K562 (cell line): ENCODE results near the gene FRRS1L. TPM values are rescaled to one million over a fixed set of nuclear protein-coding genes. Genes with fewer than 3 reads are reported as not detected.

Source experiments
- CHD2 ChIP-seq: IDR thresholded peaks from 2 replicates; pipeline ENCODE4 v1.6.1; 2011; ENCODE audit warnings: low read depth, low read length
- COPS2 ChIP-seq: fragments of 450-650 bp; conservative IDR thresholded peaks from 2 replicates; pipeline ENCODE4 v1.6.1; 2016; ENCODE audit warnings: mild to moderate bottlenecking, moderate library complexity
- ERF ChIP-seq: fragments of 450-650 bp; formaldehyde crosslinking; IDR thresholded peaks from 2 replicates; pipeline ENCODE4 v1.4.0; 2020; ENCODE audit warnings: mild to moderate bottlenecking, mixed read lengths
- HDAC8 ChIP-seq: fragments of 450-650 bp; IDR thresholded peaks from 2 replicates; pipeline ENCODE4 v1.6.1; 2016; ENCODE audit warnings: mild to moderate bottlenecking, missing genetic modification characterization, moderate library complexity, missing compliant biosample characterization
- HSF4 ChIP-seq: fragments of 250-450 bp; sonication (Bioruptor Pico); IDR thresholded peaks from 2 replicates; pipeline ENCODE4 v2.1.2; 2022; ENCODE audit warnings: mild to moderate bottlenecking, moderate library complexity, borderline replicate concordance
- KLF13 ChIP-seq: fragments of 450-650 bp; IDR thresholded peaks from 2 replicates; pipeline ENCODE4 v1.6.1; 2016; ENCODE audit warnings: missing genetic modification characterization, low read depth, mild to moderate bottlenecking, missing compliant biosample characterization, moderate library complexity, borderline replicate concordance
- LCOR ChIP-seq: sonication (generic); formaldehyde crosslinking; IDR thresholded peaks from 2 replicates; pipeline ENCODE4 v1.8.0; 2022; ENCODE audit warnings: mild to moderate bottlenecking, missing genetic modification reagents
- LEF1 ChIP-seq: fragments of 450-650 bp; IDR thresholded peaks from 2 replicates; pipeline ENCODE4 v1.6.1; 2016; ENCODE audit warnings: mild to moderate bottlenecking
- MTF1 ChIP-seq: fragments of 250-450 bp; sonication (Bioruptor Pico); IDR thresholded peaks from 2 replicates; pipeline ENCODE4 v1.9.0; 2021; ENCODE audit warnings: moderate library complexity, mild to moderate bottlenecking, inconsistent platforms, borderline replicate concordance
- POLR3A ChIP-seq: IDR thresholded peaks from 2 replicates; pipeline ENCODE4 v1.6.1; 2011; ENCODE audit warnings: borderline replicate concordance, mild to moderate bottlenecking, moderate library complexity; ENCODE audit not compliant: insufficient read length, insufficient read depth; ENCODE audit errors: extremely low read depth
- RFX7 ChIP-seq: fragments of 250-450 bp; sonication (Bioruptor Pico); IDR thresholded peaks from 2 replicates; pipeline ENCODE4 v1.5.1; 2021; ENCODE audit warnings: mild to moderate bottlenecking
- STAT5A ChIP-seq: IDR thresholded peaks from 2 replicates; pipeline ENCODE4 v1.6.1; 2012; ENCODE audit warnings: low read length, inconsistent platforms, borderline replicate concordance
- ZNF121 ChIP-seq: sonication (generic); formaldehyde crosslinking; conservative IDR thresholded peaks from 2 replicates; pipeline ENCODE4 v1.8.0; 2022; ENCODE audit warnings: missing genetic modification reagents
- ZNF165 ChIP-seq: fragments of 250-450 bp; sonication (Bioruptor Pico); IDR thresholded peaks from 2 replicates; pipeline ENCODE4 v1.4.0; 2020; ENCODE audit warnings: borderline replicate concordance
- ZNF41 ChIP-seq: fragments of 250-450 bp; sonication (Bioruptor Pico); conservative IDR thresholded peaks from 2 replicates; pipeline ENCODE4 v1.4.0; 2020; ENCODE audit warnings: mild to moderate bottlenecking
- ZNF444 ChIP-seq: fragments of 250-450 bp; sonication (Bioruptor Pico); IDR thresholded peaks from 2 replicates; pipeline ENCODE4 v1.4.0; 2020; ENCODE audit warnings: mild to moderate bottlenecking, moderate library complexity
- ZNF584 ChIP-seq: fragments of 200-800 bp; sonication (Bioruptor generic); IDR thresholded peaks from 2 replicates; pipeline ENCODE4 v1.6.1; 2016; ENCODE audit warnings: low read depth, mild to moderate bottlenecking, missing genetic modification characterization, missing compliant biosample characterization
- ZNF668 ChIP-seq: fragments of 250-450 bp; sonication (Bioruptor Pico); IDR thresholded peaks from 2 replicates; pipeline ENCODE4 v1.8.0; 2022; ENCODE audit warnings: mild to moderate bottlenecking, inconsistent platforms
- polyA plus RNA-seq, 8 experiments: library from polyadenylated mRNA; depleted of rRNA in 4 of 8; stranded (reverse) in 5 of 8; unstranded in 3 of 8; fragments of >200 nt; fragmentation: Nextera tagmentation in 2 of 8; fragmentation: Illumina TruSeq in 1 of 8; extraction: Ambion mirVana in 2 of 8; extraction: Trizol in 1 of 8; gene quantifications; 2 replicates each; pipeline versions ENCODE4 v1.2.1 to v1.2.3, GENCODE V29; 2011 to 2014; ENCODE audit warnings: inconsistent platforms in 1 of 8, missing spikeins in 1 of 8
- total RNA-seq, 7 experiments: library from RNA; depleted of rRNA in 6 of 7; stranded (reverse); fragments of >200 nt in 6 of 7; fragmentation: Illumina TruSeq in 2 of 7; extraction: Trizol in 2 of 7; gene quantifications; 2 replicates each; pipeline versions ENCODE4 v1.2.1 to v1.2.3, GENCODE V29; 2011 to 2021; ENCODE audit warnings: low replicate concordance in 1 of 7
- TF ChIP-seq, protein P1 (sequence below): IDR thresholded peaks from 2 replicates; pipeline ENCODE4 v1.6.1; 2012; ENCODE audit warnings: low read depth, low read length, improper control_type of control experiment, borderline replicate concordance
- TF ChIP-seq, protein P2 (sequence below): fragments of 450-650 bp; IDR thresholded peaks from 2 replicates; pipeline ENCODE4 v1.6.1; 2016; ENCODE audit warnings: mild to moderate bottlenecking
- TF ChIP-seq, protein P3 (sequence below), 2 experiments: fragments of 200-800 bp in 1 of 2; sonication (Bioruptor generic) in 1 of 2; sonication (generic) in 1 of 2; formaldehyde crosslinking in 1 of 2; IDR thresholded peaks in 1 of 2; conservative IDR thresholded peaks in 1 of 2; 2 replicates each; pipeline versions ENCODE4 v1.5.0 to v1.6.1; 2016 to 2020; ENCODE audit warnings: missing compliant biosample characterization in 1 of 2, missing genetic modification characterization in 1 of 2, missing genetic modification reagents in 1 of 2
- TF ChIP-seq, protein P4 (sequence below): fragments of 250-450 bp; sonication (Bioruptor Pico); IDR thresholded peaks from 2 replicates; pipeline ENCODE4 v1.5.0; 2021

FRRS1L gene
- total and polyA plus RNA-seq, 9 of the 15 experiments (the other 6 are each of a cell fraction or from before 2014, with no cell fraction given): under 0.01 to 0.04 (median 0.03) TPM; not detected in 5

DNA sequence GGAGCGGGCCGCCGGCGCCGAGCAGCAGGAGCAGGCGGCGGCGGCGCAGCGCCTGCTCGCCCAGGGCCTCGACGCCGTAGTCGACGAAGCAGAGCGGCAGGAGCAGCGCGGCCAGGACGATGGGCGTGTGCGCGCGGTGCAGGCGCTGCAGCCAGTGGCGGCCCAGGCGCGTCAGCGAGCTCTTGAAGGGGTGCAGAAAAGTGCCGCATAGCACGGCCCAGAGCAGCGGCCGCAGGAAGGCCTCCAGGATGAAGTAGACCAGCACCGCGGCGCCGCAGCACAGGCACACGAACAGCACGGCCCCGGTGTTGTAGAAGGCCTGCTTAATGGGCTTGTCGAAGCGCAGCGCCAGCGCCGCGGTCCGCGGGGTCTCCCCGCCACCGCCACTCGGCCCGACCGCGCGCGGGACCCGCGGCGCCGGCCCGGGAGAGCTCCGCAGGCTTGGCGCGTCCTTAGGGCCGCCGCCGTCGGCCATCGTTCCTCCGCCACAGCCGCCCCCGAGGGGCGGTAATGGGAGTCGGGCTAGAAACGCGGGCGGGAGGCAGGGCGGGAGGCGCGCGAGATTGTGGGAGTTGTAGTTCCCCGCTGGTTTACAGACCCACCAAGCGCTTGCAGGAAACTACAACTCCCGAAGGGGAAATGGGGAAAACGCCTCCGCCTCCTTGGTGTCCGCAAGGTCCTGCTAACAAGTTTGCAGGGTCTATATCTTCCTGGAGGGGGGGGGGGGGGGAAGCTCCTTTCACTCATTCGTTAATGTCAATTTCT is 47.4 kb downstream of the FRRS1L start, which contains the start of gene TMEM245 (continued):
- TF ChIP-seq POLR3A (no peak), MTF1 (CRISPR knock-in tag) (no peak), STAT5A (0 out of 2 replicates have a peak, but pooled peaks have one; percentile 22), CHD2 (no peak), HSF4 (CRISPR knock-in tag) (no peak), ZNF121 (CRISPR knock-in tag) (no peak), ZNF584 (no peak), ZNF444 (no peak), ERF (CRISPR knock-in tag) (no peak; the same call in 1 of the 2 replicates), ZNF165 (CRISPR knock-in tag) (peak; percentile 65; the same call in 1 of the 2 replicates), ZNF668 (no peak), LEF1 (no peak), ZNF41 (CRISPR knock-in tag) (no peak), LCOR (no peak), RFX7 (no peak), COPS2 (no peak), KLF13 (tag) (no peak; the same call in 1 of the 2 replicates), HDAC8 (tag) (peak; percentile 61; the same call in 1 of the 2 replicates)
- TF ChIP-seq, protein P1, sequence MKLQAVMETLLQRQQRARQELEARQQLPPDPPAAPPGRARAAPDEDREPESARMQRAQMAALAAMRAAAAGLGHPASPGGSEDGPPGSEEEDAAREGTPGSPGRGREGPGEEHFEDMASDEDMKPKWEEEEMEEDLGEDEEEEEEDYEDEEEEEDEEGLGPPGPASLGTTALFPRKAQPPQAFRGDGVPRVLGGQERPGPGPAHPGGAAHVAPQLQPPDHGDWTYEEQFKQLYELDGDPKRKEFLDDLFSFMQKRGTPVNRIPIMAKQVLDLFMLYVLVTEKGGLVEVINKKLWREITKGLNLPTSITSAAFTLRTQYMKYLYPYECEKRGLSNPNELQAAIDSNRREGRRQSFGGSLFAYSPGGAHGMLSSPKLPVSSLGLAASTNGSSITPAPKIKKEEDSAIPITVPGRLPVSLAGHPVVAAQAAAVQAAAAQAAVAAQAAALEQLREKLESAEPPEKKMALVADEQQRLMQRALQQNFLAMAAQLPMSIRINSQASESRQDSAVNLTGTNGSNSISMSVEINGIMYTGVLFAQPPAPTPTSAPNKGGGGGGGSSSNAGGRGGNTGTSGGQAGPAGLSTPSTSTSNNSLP: no peak
- TF ChIP-seq, protein P2, sequence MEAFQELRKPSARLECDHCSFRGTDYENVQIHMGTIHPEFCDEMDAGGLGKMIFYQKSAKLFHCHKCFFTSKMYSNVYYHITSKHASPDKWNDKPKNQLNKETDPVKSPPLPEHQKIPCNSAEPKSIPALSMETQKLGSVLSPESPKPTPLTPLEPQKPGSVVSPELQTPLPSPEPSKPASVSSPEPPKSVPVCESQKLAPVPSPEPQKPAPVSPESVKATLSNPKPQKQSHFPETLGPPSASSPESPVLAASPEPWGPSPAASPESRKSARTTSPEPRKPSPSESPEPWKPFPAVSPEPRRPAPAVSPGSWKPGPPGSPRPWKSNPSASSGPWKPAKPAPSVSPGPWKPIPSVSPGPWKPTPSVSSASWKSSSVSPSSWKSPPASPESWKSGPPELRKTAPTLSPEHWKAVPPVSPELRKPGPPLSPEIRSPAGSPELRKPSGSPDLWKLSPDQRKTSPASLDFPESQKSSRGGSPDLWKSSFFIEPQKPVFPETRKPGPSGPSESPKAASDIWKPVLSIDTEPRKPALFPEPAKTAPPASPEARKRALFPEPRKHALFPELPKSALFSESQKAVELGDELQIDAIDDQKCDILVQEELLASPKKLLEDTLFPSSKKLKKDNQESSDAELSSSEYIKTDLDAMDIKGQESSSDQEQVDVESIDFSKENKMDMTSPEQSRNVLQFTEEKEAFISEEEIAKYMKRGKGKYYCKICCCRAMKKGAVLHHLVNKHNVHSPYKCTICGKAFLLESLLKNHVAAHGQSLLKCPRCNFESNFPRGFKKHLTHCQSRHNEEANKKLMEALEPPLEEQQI: no peak
- TF ChIP-seq, protein P3, sequence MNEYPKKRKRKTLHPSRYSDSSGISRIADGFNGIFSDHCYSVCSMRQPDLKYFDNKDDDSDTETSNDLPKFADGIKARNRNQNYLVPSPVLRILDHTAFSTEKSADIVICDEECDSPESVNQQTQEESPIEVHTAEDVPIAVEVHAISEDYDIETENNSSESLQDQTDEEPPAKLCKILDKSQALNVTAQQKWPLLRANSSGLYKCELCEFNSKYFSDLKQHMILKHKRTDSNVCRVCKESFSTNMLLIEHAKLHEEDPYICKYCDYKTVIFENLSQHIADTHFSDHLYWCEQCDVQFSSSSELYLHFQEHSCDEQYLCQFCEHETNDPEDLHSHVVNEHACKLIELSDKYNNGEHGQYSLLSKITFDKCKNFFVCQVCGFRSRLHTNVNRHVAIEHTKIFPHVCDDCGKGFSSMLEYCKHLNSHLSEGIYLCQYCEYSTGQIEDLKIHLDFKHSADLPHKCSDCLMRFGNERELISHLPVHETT (CRISPR knock-in tag; conservative IDR thresholded peaks at IDR 0.05 in 1 of 2, IDR thresholded peaks at IDR 0.05 in 1 of 2): peak in 1 of 2 experiments; percentile 78; a peak in 1 of 4 replicates
- TF ChIP-seq, protein P4, sequence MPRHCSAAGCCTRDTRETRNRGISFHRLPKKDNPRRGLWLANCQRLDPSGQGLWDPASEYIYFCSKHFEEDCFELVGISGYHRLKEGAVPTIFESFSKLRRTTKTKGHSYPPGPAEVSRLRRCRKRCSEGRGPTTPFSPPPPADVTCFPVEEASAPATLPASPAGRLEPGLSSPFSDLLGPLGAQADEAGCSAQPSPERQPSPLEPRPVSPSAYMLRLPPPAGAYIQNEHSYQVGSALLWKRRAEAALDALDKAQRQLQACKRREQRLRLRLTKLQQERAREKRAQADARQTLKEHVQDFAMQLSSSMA (CRISPR knock-in tag): no peak
